ENCODE measurements around the gene LARGE1. TPM values are rescaled to one million over a fixed set of nuclear protein-coding genes. Genes with fewer than 3 reads are reported as not detected.

Gene LARGE1
- total and polyA plus RNA-seq, 4 donors: 25.6 to 45.6 (median 37.6) TPM

- H3K36me3 ChIP-seq (ENCODE audit: control insufficient read depth, insufficient read depth, low read length): peaks cover 4% of the 10 kb centered on the region
- no peaks in the 10 kb centered on the region for H3K27me3 ChIP-seq (ENCODE audit: control insufficient read depth, insufficient read depth, low read length)
- no peaks in the 10 kb centered on the region for H3K9me3 ChIP-seq (ENCODE audit: control insufficient read depth, insufficient read depth, low read length)
- WGBS (ENCODE audit: insufficient coverage): 83% methylated on average over 1 of the region's 3 CpGs
- no peak overlapping the region for H3K4me3 ChIP-seq (ENCODE audit: low read depth, low read length)
- peaks cover under 1% of the 10 kb centered on the region for H3K4me1 ChIP-seq (ENCODE audit: control insufficient read depth, insufficient read depth, low read length)
- no peak for DNase-seq (ENCODE audit: low read depth in 4 of 6, low spot score in 6 of 6)
- no peak overlapping the region for H3K27ac ChIP-seq (ENCODE audit: low read depth, low read length)
Observed at GRCh38 chr22:33329398-33329797, 590.9 kb downstream of the LARGE1 start.

- DNase-seq (ENCODE audit: low read depth in 4 of 6, low spot score in 6 of 6): no peak
- Histone ChIP-seq H3K27ac (ENCODE audit: low read depth, low read length) (no peak overlapping the region), H3K4me3 (ENCODE audit: low read depth, low read length) (no peak overlapping the region), H3K36me3 (ENCODE audit: control insufficient read depth, insufficient read depth, low read length) (peaks cover 4% of the 10 kb centered on the region), H3K9me3 (ENCODE audit: control insufficient read depth, insufficient read depth, low read length) (no peaks in the 10 kb centered on the region), H3K27me3 (ENCODE audit: control insufficient read depth, insufficient read depth, low read length) (no peaks in the 10 kb centered on the region), H3K4me1 (ENCODE audit: control insufficient read depth, insufficient read depth, low read length) (no peaks in the 10 kb centered on the region)
- 100% methylated on average over 1 of the region's 2 CpGs for WGBS (ENCODE audit: insufficient coverage)
Observed at GRCh38 chr22:33328789-33329296, 591.4 kb downstream of the LARGE1 start.

GRCh38 chr22:33327348-33327860 is 592.9 kb downstream of the LARGE1 start:
- DNase-seq (ENCODE audit: low read depth in 4 of 6, low spot score in 6 of 6): no peak
- Histone ChIP-seq H3K27ac (ENCODE audit: low read depth, low read length) (no peak overlapping the region), H3K36me3 (ENCODE audit: control insufficient read depth, insufficient read depth, low read length) (peaks cover 4% of the 10 kb centered on the region), H3K4me1 (ENCODE audit: control insufficient read depth, insufficient read depth, low read length) (no peaks in the 10 kb centered on the region), H3K4me3 (ENCODE audit: low read depth, low read length) (no peak overlapping the region), H3K27me3 (ENCODE audit: control insufficient read depth, insufficient read depth, low read length) (no peaks in the 10 kb centered on the region), H3K9me3 (ENCODE audit: control insufficient read depth, insufficient read depth, low read length) (no peaks in the 10 kb centered on the region)
- 91% methylated on average over 6 of the region's 9 CpGs for WGBS (ENCODE audit: insufficient coverage)

GRCh38 chr22:33326540-33327295 is 593.6 kb downstream of the LARGE1 start:
- Histone ChIP-seq H3K36me3 (ENCODE audit: control insufficient read depth, insufficient read depth, low read length) (peaks cover 4% of the 10 kb centered on the region), H3K4me1 (ENCODE audit: control insufficient read depth, insufficient read depth, low read length) (no peaks in the 10 kb centered on the region), H3K9me3 (ENCODE audit: control insufficient read depth, insufficient read depth, low read length) (no peaks in the 10 kb centered on the region), H3K27ac (ENCODE audit: low read depth, low read length) (no peak overlapping the region), H3K4me3 (ENCODE audit: low read depth, low read length) (no peak overlapping the region), H3K27me3 (ENCODE audit: control insufficient read depth, insufficient read depth, low read length) (no peaks in the 10 kb centered on the region)
- WGBS (ENCODE audit: insufficient coverage): 91% methylated on average over 8 of the region's 10 CpGs
- DNase-seq (ENCODE audit: low read depth in 4 of 6, low spot score in 6 of 6): no peak

- no peak overlapping the region for H3K27ac ChIP-seq (ENCODE audit: low read depth, low read length)
- DNase-seq (ENCODE audit: low read depth in 4 of 6, low spot score in 6 of 6): peak in 1 of 6 donors; percentile 33
- H3K9me3 ChIP-seq (ENCODE audit: control insufficient read depth, insufficient read depth, low read length): no peaks in the 10 kb centered on the region
- H3K27me3 ChIP-seq (ENCODE audit: control insufficient read depth, insufficient read depth, low read length): no peaks in the 10 kb centered on the region
- peaks cover 4% of the 10 kb centered on the region for H3K36me3 ChIP-seq (ENCODE audit: control insufficient read depth, insufficient read depth, low read length)
- WGBS (ENCODE audit: insufficient coverage): 73% methylated on average over 5 of the region's 5 CpGs
- no peak overlapping the region for H3K4me3 ChIP-seq (ENCODE audit: low read depth, low read length)
- H3K4me1 ChIP-seq (ENCODE audit: control insufficient read depth, insufficient read depth, low read length): no peaks in the 10 kb centered on the region
Observed at GRCh38 chr22:33325232-33326004, 594.9 kb downstream of the LARGE1 start.

- Histone ChIP-seq H3K27me3 (ENCODE audit: control insufficient read depth, insufficient read depth, low read length) (no peaks in the 10 kb centered on the region), H3K36me3 (ENCODE audit: control insufficient read depth, insufficient read depth, low read length) (peaks cover 4% of the 10 kb centered on the region), H3K9me3 (ENCODE audit: control insufficient read depth, insufficient read depth, low read length) (no peaks in the 10 kb centered on the region), H3K27ac (ENCODE audit: low read depth, low read length) (no peak overlapping the region), H3K4me1 (ENCODE audit: control insufficient read depth, insufficient read depth, low read length) (no peaks in the 10 kb centered on the region), H3K4me3 (ENCODE audit: low read depth, low read length) (no peak overlapping the region)
- WGBS (ENCODE audit: insufficient coverage): 50% methylated on average over 1 of the region's 2 CpGs
- peak in 1 of 6 donors; percentile 37 for DNase-seq (ENCODE audit: low read depth in 4 of 6, low spot score in 6 of 6)
Observed at GRCh38 chr22:33324228-33324627, 596.0 kb downstream of the LARGE1 start.

GRCh38 chr22:33321466-33321865 is 598.8 kb downstream of the LARGE1 start:
- WGBS (ENCODE audit: insufficient coverage): 100% methylated on average over 3 of the region's 3 CpGs
- H3K4me3 ChIP-seq (ENCODE audit: low read depth, low read length): no peak overlapping the region
- H3K9me3 ChIP-seq (ENCODE audit: control insufficient read depth, insufficient read depth, low read length): no peaks in the 10 kb centered on the region
- no peaks in the 10 kb centered on the region for H3K36me3 ChIP-seq (ENCODE audit: control insufficient read depth, insufficient read depth, low read length)
- H3K4me1 ChIP-seq (ENCODE audit: control insufficient read depth, insufficient read depth, low read length): no peaks in the 10 kb centered on the region
- no peak for DNase-seq (ENCODE audit: low read depth in 4 of 6, low spot score in 6 of 6)
- no peak overlapping the region for H3K27ac ChIP-seq (ENCODE audit: low read depth, low read length)
- H3K27me3 ChIP-seq (ENCODE audit: control insufficient read depth, insufficient read depth, low read length): no peaks in the 10 kb centered on the region

- no peak overlapping the region for H3K4me3 ChIP-seq (ENCODE audit: low read depth, low read length)
Observed at GRCh38 chr22:33315954-33316353, 604.3 kb downstream of the LARGE1 start.

GRCh38 chr22:33315117-33315516 is 605.2 kb downstream of the LARGE1 start:
- Histone ChIP-seq H3K9me3 (ENCODE audit: control insufficient read depth, insufficient read depth, low read length) (no peaks in the 10 kb centered on the region), H3K27me3 (ENCODE audit: control insufficient read depth, insufficient read depth, low read length) (no peaks in the 10 kb centered on the region), H3K4me3 (ENCODE audit: low read depth, low read length) (no peak overlapping the region), H3K27ac (ENCODE audit: low read depth, low read length) (no peak overlapping the region), H3K4me1 (ENCODE audit: control insufficient read depth, insufficient read depth, low read length) (no peaks in the 10 kb centered on the region), H3K36me3 (ENCODE audit: control insufficient read depth, insufficient read depth, low read length) (peaks cover 17% of the 10 kb centered on the region)
- DNase-seq (ENCODE audit: low read depth in 4 of 6, low spot score in 6 of 6): no peak
- 100% methylated on average over 3 of the region's 11 CpGs for WGBS (ENCODE audit: insufficient coverage)

More at GRCh38 chr22:33315954-33316353, 604.3 kb downstream of the LARGE1 start:
- no peaks in the 10 kb centered on the region for H3K4me1 ChIP-seq (ENCODE audit: control insufficient read depth, insufficient read depth, low read length)
- DNase-seq (ENCODE audit: low read depth in 4 of 6, low spot score in 6 of 6): no peak
- no peaks in the 10 kb centered on the region for H3K27me3 ChIP-seq (ENCODE audit: control insufficient read depth, insufficient read depth, low read length)
- H3K27ac ChIP-seq (ENCODE audit: low read depth, low read length): no peak overlapping the region
- no peaks in the 10 kb centered on the region for H3K9me3 ChIP-seq (ENCODE audit: control insufficient read depth, insufficient read depth, low read length)
- H3K36me3 ChIP-seq (ENCODE audit: control insufficient read depth, insufficient read depth, low read length): peaks cover 17% of the 10 kb centered on the region
- WGBS (ENCODE audit: insufficient coverage): over 99% methylated on average over 13 of the region's 15 CpGs

Data from spinal cord (tissue), 10 donors.